ENCODE measurements around the gene ME3.

DNA sequence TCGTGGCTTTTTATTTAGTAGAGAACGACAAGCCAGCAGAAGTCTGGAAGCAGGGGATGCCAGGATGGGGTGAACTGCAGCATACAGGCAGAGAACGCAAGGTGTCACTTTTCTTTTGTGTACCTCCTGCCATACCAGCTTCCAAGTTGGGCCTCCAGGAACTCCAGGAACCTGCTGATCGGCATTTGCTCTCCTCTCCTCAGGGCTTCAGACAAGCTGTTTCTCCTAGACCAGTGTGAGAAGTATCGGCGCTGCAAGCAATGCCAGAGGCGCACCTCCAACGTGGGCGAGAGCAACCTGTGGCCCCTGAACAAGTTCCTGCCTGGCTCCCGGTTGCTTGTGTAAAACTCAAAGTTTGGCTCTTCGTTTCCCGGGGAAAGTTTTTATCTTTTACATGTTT is 250.0 kb downstream of the ME3 start:
- TF ChIP-seq SIN3A (IDR thresholded peaks at IDR 0.05; ENCODE audit: borderline replicate concordance, insufficient read depth, low read depth, low read length) = no peak
- TF ChIP-seq POLR2AphosphoS5 (IDR thresholded peaks at IDR 0.05; ENCODE audit: low read depth, low read length) = no peak
- TF ChIP-seq, protein P1, sequence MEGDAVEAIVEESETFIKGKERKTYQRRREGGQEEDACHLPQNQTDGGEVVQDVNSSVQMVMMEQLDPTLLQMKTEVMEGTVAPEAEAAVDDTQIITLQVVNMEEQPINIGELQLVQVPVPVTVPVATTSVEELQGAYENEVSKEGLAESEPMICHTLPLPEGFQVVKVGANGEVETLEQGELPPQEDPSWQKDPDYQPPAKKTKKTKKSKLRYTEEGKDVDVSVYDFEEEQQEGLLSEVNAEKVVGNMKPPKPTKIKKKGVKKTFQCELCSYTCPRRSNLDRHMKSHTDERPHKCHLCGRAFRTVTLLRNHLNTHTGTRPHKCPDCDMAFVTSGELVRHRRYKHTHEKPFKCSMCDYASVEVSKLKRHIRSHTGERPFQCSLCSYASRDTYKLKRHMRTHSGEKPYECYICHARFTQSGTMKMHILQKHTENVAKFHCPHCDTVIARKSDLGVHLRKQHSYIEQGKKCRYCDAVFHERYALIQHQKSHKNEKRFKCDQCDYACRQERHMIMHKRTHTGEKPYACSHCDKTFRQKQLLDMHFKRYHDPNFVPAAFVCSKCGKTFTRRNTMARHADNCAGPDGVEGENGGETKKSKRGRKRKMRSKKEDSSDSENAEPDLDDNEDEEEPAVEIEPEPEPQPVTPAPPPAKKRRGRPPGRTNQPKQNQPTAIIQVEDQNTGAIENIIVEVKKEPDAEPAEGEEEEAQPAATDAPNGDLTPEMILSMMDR (IDR thresholded peaks at IDR 0.05) = no peak
- TF ChIP-seq TCF7L2 (IDR thresholded peaks at IDR 0.05; ENCODE audit: low read depth, low read length) = no peak
